ENCODE measurements around the gene GALK1.

Gene GALK1

GRCh38 chr17:75721463-75722011, 43.5 kb downstream of the GALK1 start:
- peak overlapping the region; percentile 72; the same call in 1 of the 2 replicates for H3K4me3 ChIP-seq (ENCODE audit: low read length)

GRCh38 chr17:75720656-75721462, 44.1 kb downstream of the GALK1 start, which contains the start of gene ITGB4:
ITGB4 (plus strand) TSS chr17:75721459; CDS start chr17:75724704, 3,245 bp downstream.
- TF ChIP-seq CTCF (IDR thresholded peaks at IDR 0.05; ENCODE audit: low read depth, low read length) (no peak), EZH2phosphoT487 (IDR thresholded peaks at IDR 0.05; ENCODE audit: low read depth) (no peak)
- H3K9ac ChIP-seq (ENCODE audit: low read length), result peak within 1 kb of the TSS; percentile 42; the same call in 1 of the 2 replicates
- peak within 1 kb of the TSS; percentile 74 for H3K4me2 ChIP-seq (ENCODE audit: low read length)

More at GRCh38 chr17:75721463-75722011, 43.5 kb downstream of the GALK1 start:
- Histone ChIP-seq H3K4me2 (ENCODE audit: low read length) (peak overlapping the region; percentile 74), H4K20me1 (ENCODE audit: insufficient read depth, low read length) (no peaks in the 10 kb centered on the region), H3K27ac (ENCODE audit: low read length) (no peak overlapping the region), H3K36me3 (replicated peaks; ENCODE audit: low read depth, low read length) (no peaks in the 10 kb centered on the region), H3K9ac (ENCODE audit: low read length) (no peak overlapping the region), H3K79me2 (ENCODE audit: low read length) (no peaks in the 10 kb centered on the region), H3K4me1 (ENCODE audit: low read length) (no peaks in the 10 kb centered on the region), H2AFZ (ENCODE audit: low read depth, low read length) (no peak overlapping the region), H3K27me3 (ENCODE audit: low read depth, low read length) (peaks cover 23% of the 10 kb centered on the region), H3K9me3 (ENCODE audit: insufficient read depth, low read length) (no peaks in the 10 kb centered on the region)
- TF ChIP-seq CTCF (IDR thresholded peaks at IDR 0.05; ENCODE audit: low read depth, low read length) (no peak), EZH2phosphoT487 (IDR thresholded peaks at IDR 0.05; ENCODE audit: low read depth) (no peak)

GRCh38 chr17:75719732-75720131, 45.3 kb downstream of the GALK1 start:
- Histone ChIP-seq H3K27ac (ENCODE audit: low read length) (no peak overlapping the region), H3K9me3 (ENCODE audit: insufficient read depth, low read length) (no peaks in the 10 kb centered on the region), H3K4me1 (ENCODE audit: low read length) (no peaks in the 10 kb centered on the region), H3K36me3 (replicated peaks; ENCODE audit: low read depth, low read length) (no peaks in the 10 kb centered on the region), H3K9ac (ENCODE audit: low read length) (no peak overlapping the region), H3K4me2 (ENCODE audit: low read length) (no peak overlapping the region), H3K27me3 (ENCODE audit: low read depth, low read length) (peaks cover 23% of the 10 kb centered on the region), H4K20me1 (ENCODE audit: insufficient read depth, low read length) (no peaks in the 10 kb centered on the region), H3K4me3 (ENCODE audit: low read length) (no peak overlapping the region), H2AFZ (ENCODE audit: low read depth, low read length) (no peak overlapping the region), H3K79me2 (ENCODE audit: low read length) (no peaks in the 10 kb centered on the region)
- TF ChIP-seq EZH2phosphoT487 (IDR thresholded peaks at IDR 0.05; ENCODE audit: low read depth), result no peak
- TF ChIP-seq CTCF (IDR thresholded peaks at IDR 0.05; ENCODE audit: low read depth, low read length), result no peak

More at GRCh38 chr17:75720656-75721462, 44.1 kb downstream of the GALK1 start, which contains the start of gene ITGB4:
- H3K27me3 ChIP-seq (ENCODE audit: low read depth, low read length), result peaks cover 23% of the 10 kb centered on the region
- no peaks in the 10 kb centered on the region for H3K36me3 ChIP-seq (replicated peaks; ENCODE audit: low read depth, low read length)
- H4K20me1 ChIP-seq (ENCODE audit: insufficient read depth, low read length), result no peaks in the 10 kb centered on the region
- 0 out of 2 replicates have a peak within 1 kb of the TSS, but pooled peaks have one; percentile 45 for H2AFZ ChIP-seq (ENCODE audit: low read depth, low read length)
- H3K4me3 ChIP-seq (ENCODE audit: low read length), result peak within 1 kb of the TSS; percentile 72
- H3K79me2 ChIP-seq (ENCODE audit: low read length), result no peaks in the 10 kb centered on the region
- no peak within 1 kb of the TSS for H3K27ac ChIP-seq (ENCODE audit: low read length)
- H3K4me1 ChIP-seq (ENCODE audit: low read length), result no peaks in the 10 kb centered on the region
- H3K9me3 ChIP-seq (ENCODE audit: insufficient read depth, low read length), result no peaks in the 10 kb centered on the region

- Histone ChIP-seq H3K36me3 (replicated peaks; ENCODE audit: low read depth, low read length) (peaks cover 11% of the 10 kb centered on the region), H3K9ac (ENCODE audit: low read length) (no peak overlapping the region), H3K4me3 (ENCODE audit: low read length) (no peak overlapping the region), H3K4me1 (ENCODE audit: low read length) (no peaks in the 10 kb centered on the region), H3K27me3 (ENCODE audit: low read depth, low read length) (no peaks in the 10 kb centered on the region), H3K9me3 (ENCODE audit: insufficient read depth, low read length) (no peaks in the 10 kb centered on the region), H3K79me2 (ENCODE audit: low read length) (no peaks in the 10 kb centered on the region), H3K4me2 (ENCODE audit: low read length) (no peak overlapping the region), H2AFZ (ENCODE audit: low read depth, low read length) (no peak overlapping the region), H3K27ac (ENCODE audit: low read length) (no peak overlapping the region), H4K20me1 (ENCODE audit: insufficient read depth, low read length) (no peaks in the 10 kb centered on the region)
- TF ChIP-seq CTCF (IDR thresholded peaks at IDR 0.05; ENCODE audit: low read depth, low read length), result no peak
- no peak for TF ChIP-seq EZH2phosphoT487 (IDR thresholded peaks at IDR 0.05; ENCODE audit: low read depth)
Observed at GRCh38 chr17:75712446-75712845, 52.5 kb downstream of the GALK1 start.

Measured in OCI-LY3 (cell line).